Measurements from ENCODE around the gene PARD3.

GRCh38 chr10:34816085-34816496, 995 bp upstream of the PARD3 start:
- TF ChIP-seq CTCF (IDR thresholded peaks at IDR 0.05) (no peak), POLR2A (IDR thresholded peaks at IDR 0.05) (no peak), EP300 (IDR thresholded peaks at IDR 0.05) (no peak)
